ENCODE data around the gene ABL1.

The ABL1 gene

DNA sequence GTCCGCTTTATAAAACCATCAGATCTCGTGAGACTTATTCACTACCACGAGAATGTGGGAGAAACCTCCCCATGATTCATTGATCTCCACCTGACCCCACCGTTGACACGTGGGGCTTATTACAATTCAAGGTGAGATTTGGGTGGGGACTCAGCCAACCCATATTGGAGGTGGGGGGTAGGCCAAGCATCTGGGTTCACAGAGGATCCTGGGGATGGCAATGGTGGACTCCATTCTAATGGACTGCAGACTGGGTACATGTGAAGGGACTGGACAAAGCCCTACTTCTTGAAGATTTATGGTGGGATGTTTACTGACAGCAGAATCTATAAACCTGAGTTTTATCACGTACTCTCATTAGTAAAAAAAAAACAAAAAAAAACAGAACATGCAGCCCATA lies 46.5 kb downstream of the ABL1 start:
- no peak for DNase-seq (ENCODE audit: low spot score)
- in situ Hi-C loops (cut with MboI; ENCODE audit: low sequenced_read_pairs, unreplicated experiment) = no loop called here
- TF ChIP-seq, protein P1, sequence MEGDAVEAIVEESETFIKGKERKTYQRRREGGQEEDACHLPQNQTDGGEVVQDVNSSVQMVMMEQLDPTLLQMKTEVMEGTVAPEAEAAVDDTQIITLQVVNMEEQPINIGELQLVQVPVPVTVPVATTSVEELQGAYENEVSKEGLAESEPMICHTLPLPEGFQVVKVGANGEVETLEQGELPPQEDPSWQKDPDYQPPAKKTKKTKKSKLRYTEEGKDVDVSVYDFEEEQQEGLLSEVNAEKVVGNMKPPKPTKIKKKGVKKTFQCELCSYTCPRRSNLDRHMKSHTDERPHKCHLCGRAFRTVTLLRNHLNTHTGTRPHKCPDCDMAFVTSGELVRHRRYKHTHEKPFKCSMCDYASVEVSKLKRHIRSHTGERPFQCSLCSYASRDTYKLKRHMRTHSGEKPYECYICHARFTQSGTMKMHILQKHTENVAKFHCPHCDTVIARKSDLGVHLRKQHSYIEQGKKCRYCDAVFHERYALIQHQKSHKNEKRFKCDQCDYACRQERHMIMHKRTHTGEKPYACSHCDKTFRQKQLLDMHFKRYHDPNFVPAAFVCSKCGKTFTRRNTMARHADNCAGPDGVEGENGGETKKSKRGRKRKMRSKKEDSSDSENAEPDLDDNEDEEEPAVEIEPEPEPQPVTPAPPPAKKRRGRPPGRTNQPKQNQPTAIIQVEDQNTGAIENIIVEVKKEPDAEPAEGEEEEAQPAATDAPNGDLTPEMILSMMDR (IDR thresholded peaks at IDR 0.05; ENCODE audit: borderline replicate concordance, control extremely low read depth, extremely low read depth, insufficient read depth, missing control alignments) = no peak

DNA sequence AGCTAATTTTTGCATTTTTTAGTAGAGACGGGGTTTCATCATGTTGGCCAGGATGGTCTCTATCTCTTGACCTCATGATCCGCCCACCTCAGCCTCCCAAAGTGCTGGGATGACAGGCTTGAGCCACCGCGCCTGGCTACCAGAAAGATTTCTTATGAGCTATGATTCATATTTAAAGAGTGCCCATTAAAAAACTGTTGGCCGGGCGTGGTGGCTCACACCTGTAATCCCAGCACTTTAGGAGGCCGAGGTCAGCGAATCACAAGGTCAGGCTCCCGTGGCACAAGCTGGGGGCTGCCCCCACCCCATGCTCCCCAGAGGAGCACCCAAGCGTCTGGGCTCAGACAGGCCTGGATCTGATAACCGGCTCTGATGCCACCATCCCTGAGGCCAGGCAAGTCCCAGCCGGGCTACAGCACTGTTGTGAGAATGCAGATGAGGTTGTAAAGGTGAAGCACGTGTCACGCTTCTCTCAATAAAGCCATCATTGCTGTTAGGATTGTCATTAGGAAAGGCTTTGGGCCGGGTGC lies 47.7 kb downstream of the ABL1 start:
- DNase-seq (ENCODE audit: low spot score) = no peak
- TF ChIP-seq, protein P1 (IDR thresholded peaks at IDR 0.05; ENCODE audit: borderline replicate concordance, control extremely low read depth, extremely low read depth, insufficient read depth, missing control alignments) = no peak
- in situ Hi-C loops (cut with MboI; ENCODE audit: low sequenced_read_pairs, unreplicated experiment) = no loop called here

DNA sequence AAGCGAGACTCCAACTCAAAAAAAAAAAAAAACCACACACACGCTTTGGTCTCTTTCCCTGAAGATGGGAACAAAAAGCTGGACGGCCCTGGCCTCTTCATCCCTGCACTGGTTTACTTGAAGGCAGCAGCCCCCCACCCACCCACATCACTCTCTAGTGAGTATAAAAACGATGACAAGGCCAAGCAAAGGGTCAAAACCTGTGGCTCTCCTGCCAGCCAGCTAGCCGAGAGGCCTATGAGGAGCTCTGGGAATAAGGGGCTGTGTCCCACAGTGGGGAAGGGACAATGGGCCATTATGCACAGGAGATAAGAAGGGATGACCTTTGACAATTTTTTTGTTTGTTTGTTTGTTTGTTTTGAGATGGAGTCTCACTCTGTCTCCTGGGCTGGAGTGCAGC lies 48.4 kb downstream of the ABL1 start:
- TF ChIP-seq, protein P1 (IDR thresholded peaks at IDR 0.05; ENCODE audit: borderline replicate concordance, control extremely low read depth, extremely low read depth, insufficient read depth, missing control alignments) = no peak
- DNase-seq (ENCODE audit: low spot score) = no peak
- in situ Hi-C loops (cut with MboI; ENCODE audit: low sequenced_read_pairs, unreplicated experiment) = no loop called here

DNA sequence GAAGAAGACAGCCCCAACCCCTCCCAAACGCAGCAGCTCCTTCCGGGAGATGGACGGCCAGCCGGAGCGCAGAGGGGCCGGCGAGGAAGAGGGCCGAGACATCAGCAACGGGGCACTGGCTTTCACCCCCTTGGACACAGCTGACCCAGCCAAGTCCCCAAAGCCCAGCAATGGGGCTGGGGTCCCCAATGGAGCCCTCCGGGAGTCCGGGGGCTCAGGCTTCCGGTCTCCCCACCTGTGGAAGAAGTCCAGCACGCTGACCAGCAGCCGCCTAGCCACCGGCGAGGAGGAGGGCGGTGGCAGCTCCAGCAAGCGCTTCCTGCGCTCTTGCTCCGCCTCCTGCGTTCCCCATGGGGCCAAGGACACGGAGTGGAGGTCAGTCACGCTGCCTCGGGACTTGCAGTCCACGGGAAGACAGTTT lies 49.1 kb downstream of the ABL1 start:
- DNase-seq (ENCODE audit: low spot score) = no peak
- TF ChIP-seq, protein P1 (IDR thresholded peaks at IDR 0.05; ENCODE audit: borderline replicate concordance, control extremely low read depth, extremely low read depth, insufficient read depth, missing control alignments) = no peak
- in situ Hi-C loops (cut with MboI; ENCODE audit: low sequenced_read_pairs, unreplicated experiment) = no loop called here

DNA sequence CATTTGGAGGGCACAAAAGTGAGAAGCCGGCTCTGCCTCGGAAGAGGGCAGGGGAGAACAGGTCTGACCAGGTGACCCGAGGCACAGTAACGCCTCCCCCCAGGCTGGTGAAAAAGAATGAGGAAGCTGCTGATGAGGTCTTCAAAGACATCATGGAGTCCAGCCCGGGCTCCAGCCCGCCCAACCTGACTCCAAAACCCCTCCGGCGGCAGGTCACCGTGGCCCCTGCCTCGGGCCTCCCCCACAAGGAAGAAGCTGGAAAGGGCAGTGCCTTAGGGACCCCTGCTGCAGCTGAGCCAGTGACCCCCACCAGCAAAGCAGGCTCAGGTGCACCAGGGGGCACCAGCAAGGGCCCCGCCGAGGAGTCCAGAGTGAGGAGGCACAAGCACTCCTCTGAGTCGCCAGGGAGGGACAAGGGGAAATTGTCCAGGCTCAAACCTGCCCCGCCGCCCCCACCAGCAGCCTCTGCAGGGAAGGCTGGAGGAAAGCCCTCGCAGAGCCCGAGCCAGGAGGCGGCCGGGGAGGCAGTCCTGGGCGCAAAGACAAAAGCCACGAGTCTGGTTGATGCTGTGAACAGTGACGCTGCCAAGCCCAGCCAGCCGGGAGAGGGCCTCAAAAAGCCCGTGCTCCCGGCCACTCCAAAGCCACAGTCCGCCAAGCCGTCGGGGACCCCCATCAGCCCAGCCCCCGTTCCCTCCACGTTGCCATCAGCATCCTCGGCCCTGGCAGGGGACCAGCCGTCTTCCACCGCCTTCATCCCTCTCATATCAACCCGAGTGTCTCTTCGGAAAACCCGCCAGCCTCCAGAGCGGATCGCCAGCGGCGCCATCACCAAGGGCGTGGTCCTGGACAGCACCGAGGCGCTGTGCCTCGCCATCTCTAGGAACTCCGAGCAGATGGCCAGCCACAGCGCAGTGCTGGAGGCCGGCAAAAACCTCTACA lies 49.8 kb downstream of the ABL1 start:
- in situ Hi-C loops (cut with MboI; ENCODE audit: low sequenced_read_pairs, unreplicated experiment) = no loop called here
- no peak for DNase-seq (ENCODE audit: low spot score)
- TF ChIP-seq, protein P1 (IDR thresholded peaks at IDR 0.05; ENCODE audit: borderline replicate concordance, control extremely low read depth, extremely low read depth, insufficient read depth, missing control alignments) = no peak

DNA sequence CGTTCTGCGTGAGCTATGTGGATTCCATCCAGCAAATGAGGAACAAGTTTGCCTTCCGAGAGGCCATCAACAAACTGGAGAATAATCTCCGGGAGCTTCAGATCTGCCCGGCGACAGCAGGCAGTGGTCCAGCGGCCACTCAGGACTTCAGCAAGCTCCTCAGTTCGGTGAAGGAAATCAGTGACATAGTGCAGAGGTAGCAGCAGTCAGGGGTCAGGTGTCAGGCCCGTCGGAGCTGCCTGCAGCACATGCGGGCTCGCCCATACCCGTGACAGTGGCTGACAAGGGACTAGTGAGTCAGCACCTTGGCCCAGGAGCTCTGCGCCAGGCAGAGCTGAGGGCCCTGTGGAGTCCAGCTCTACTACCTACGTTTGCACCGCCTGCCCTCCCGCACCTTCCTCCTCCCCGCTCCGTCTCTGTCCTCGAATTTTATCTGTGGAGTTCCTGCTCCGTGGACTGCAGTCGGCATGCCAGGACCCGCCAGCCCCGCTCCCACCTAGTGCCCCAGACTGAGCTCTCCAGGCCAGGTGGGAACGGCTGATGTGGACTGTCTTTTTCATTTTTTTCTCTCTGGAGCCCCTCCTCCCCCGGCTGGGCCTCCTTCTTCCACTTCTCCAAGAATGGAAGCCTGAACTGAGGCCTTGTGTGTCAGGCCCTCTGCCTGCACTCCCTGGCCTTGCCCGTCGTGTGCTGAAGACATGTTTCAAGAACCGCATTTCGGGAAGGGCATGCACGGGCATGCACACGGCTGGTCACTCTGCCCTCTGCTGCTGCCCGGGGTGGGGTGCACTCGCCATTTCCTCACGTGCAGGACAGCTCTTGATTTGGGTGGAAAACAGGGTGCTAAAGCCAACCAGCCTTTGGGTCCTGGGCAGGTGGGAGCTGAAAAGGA lies 50.7 kb downstream of the ABL1 start:
- TF ChIP-seq, protein P1 (IDR thresholded peaks at IDR 0.05; ENCODE audit: borderline replicate concordance, control extremely low read depth, extremely low read depth, insufficient read depth, missing control alignments) = no peak
- in situ Hi-C loops (cut with MboI; ENCODE audit: low sequenced_read_pairs, unreplicated experiment) = no loop called here
- DNase-seq (ENCODE audit: low spot score) = no peak
